Chondrocyte (in vitro differentiated cells): Measurements from ENCODE around the gene MYH13. TPM values are rescaled to one million over a fixed set of nuclear protein-coding genes. Genes with fewer than 3 reads are reported as not detected.

Source experiments
- DNase-seq: peaks from one replicate; pipeline ENCODE4 v3.0.0; 2021; ENCODE audit warnings: mixed read lengths, low spot score
- H3K27ac Mint-ChIP-seq: one replicate; pipeline ENCODE4 v1.8.0; 2021; ENCODE audit warnings: mild to moderate bottlenecking, moderate library complexity, mixed read lengths; ENCODE audit not compliant: unreplicated experiment
- H3K27me3 Mint-ChIP-seq: 2 replicates; pipeline ENCODE4 v1.8.0; 2021; ENCODE audit warnings: low read depth, mixed read lengths
- H3K36me3 Mint-ChIP-seq: 2 replicates; pipeline ENCODE4 v1.8.0; 2021; ENCODE audit warnings: low read depth, mixed read lengths
- H3K4me1 Mint-ChIP-seq: 2 replicates; pipeline ENCODE4 v1.8.0; 2021; ENCODE audit warnings: low read depth, mild to moderate bottlenecking, mixed read lengths
- H3K4me3 Mint-ChIP-seq: one replicate; pipeline ENCODE4 v1.8.0; 2021; ENCODE audit warnings: mild to moderate bottlenecking, moderate library complexity, mixed read lengths; ENCODE audit not compliant: unreplicated experiment
- H3K9me3 Mint-ChIP-seq: 2 replicates; pipeline ENCODE4 v1.8.0; 2021; ENCODE audit warnings: low read depth, mixed read lengths
- CTCF ChIP-seq: fragments of 200-600 bp; sonication (generic); IDR thresholded peaks from 2 replicates; pipeline ENCODE4 v1.5.0; 2021; ENCODE audit warnings: antibody characterized with exemption, mild to moderate bottlenecking, moderate library complexity
- total RNA-seq: library from RNA; stranded (reverse); gene quantifications from 3 replicates; pipeline ENCODE4 v1.2.1, GENCODE V29; 2021

The MYH13 gene
- total RNA-seq, 1 donor from 2014 or later: not detected

- TF ChIP-seq CTCF: no peak
- H3K27me3 Mint-ChIP-seq: peaks cover 16% of the 10 kb centered on the region
Observed at GRCh38 chr17:10309003-10309974, 63.5 kb downstream of the MYH13 start.

GRCh38 chr17:10306585-10306984, 66.2 kb downstream of the MYH13 start:
- H3K27me3 Mint-ChIP-seq: peaks cover 13% of the 10 kb centered on the region
- TF ChIP-seq CTCF: no peak
- H3K9me3 Mint-ChIP-seq: no peaks in the 10 kb centered on the region
- no peak for DNase-seq
- H3K27ac Mint-ChIP-seq: no peak overlapping the region
- no peaks in the 10 kb centered on the region for H3K36me3 Mint-ChIP-seq
- H3K4me1 Mint-ChIP-seq: no peaks in the 10 kb centered on the region
- H3K4me3 Mint-ChIP-seq: no peak overlapping the region

More at GRCh38 chr17:10309003-10309974, 63.5 kb downstream of the MYH13 start:
- no peaks in the 10 kb centered on the region for H3K9me3 Mint-ChIP-seq
- DNase-seq: no peak
- H3K36me3 Mint-ChIP-seq: no peaks in the 10 kb centered on the region
- H3K27ac Mint-ChIP-seq: no peak overlapping the region
- no peak overlapping the region for H3K4me3 Mint-ChIP-seq
- no peaks in the 10 kb centered on the region for H3K4me1 Mint-ChIP-seq

- peaks cover 12% of the 10 kb centered on the region for H3K27me3 Mint-ChIP-seq
- H3K9me3 Mint-ChIP-seq: no peaks in the 10 kb centered on the region
- H3K36me3 Mint-ChIP-seq: no peaks in the 10 kb centered on the region
- no peak overlapping the region for H3K27ac Mint-ChIP-seq
- no peak for TF ChIP-seq CTCF
- no peak for DNase-seq
- H3K4me1 Mint-ChIP-seq: no peaks in the 10 kb centered on the region
- H3K4me3 Mint-ChIP-seq: no peak overlapping the region
Observed at GRCh38 chr17:10305398-10305797, 67.4 kb downstream of the MYH13 start.

GRCh38 chr17:10304758-10305300, 68.0 kb downstream of the MYH13 start:
- Mint-ChIP-seq H3K4me1 (no peaks in the 10 kb centered on the region), H3K27ac (no peak overlapping the region), H3K4me3 (no peak overlapping the region), H3K27me3 (peaks cover 12% of the 10 kb centered on the region), H3K9me3 (no peaks in the 10 kb centered on the region), H3K36me3 (no peaks in the 10 kb centered on the region)
- TF ChIP-seq CTCF: no peak
- no peak for DNase-seq

GRCh38 chr17:10297691-10298090, 75.1 kb downstream of the MYH13 start:
- TF ChIP-seq CTCF: no peak
- peaks cover 2% of the 10 kb centered on the region for H3K27me3 Mint-ChIP-seq
- H3K4me1 Mint-ChIP-seq: no peaks in the 10 kb centered on the region
- no peak overlapping the region for H3K4me3 Mint-ChIP-seq
- no peak overlapping the region for H3K27ac Mint-ChIP-seq
- no peaks in the 10 kb centered on the region for H3K36me3 Mint-ChIP-seq
- DNase-seq: no peak
- no peaks in the 10 kb centered on the region for H3K9me3 Mint-ChIP-seq
